A673 (cell line): Measurements from ENCODE around the gene DNAAF5.

Experiments used
- EZH2 ChIP-seq: fragments of 200-600 bp; sonication (generic); IDR thresholded peaks from 2 replicates; pipeline ENCODE4 v1.6.1; 2017; ENCODE audit warnings: borderline replicate concordance, low read depth, mild to moderate bottlenecking, mixed read lengths, antibody characterized with exemption, low read length; ENCODE audit not compliant: poor library complexity, severe bottlenecking
- TF ChIP-seq, protein P1 (sequence below): fragments of 300-800, 200-600 bp; sonication (generic); conservative IDR thresholded peaks from 2 replicates; pipeline ENCODE4 v1.5.1; 2017; ENCODE audit warnings: low read depth, mild to moderate bottlenecking, antibody characterized with exemption, low read length, moderate library complexity, mixed read lengths

DNA sequence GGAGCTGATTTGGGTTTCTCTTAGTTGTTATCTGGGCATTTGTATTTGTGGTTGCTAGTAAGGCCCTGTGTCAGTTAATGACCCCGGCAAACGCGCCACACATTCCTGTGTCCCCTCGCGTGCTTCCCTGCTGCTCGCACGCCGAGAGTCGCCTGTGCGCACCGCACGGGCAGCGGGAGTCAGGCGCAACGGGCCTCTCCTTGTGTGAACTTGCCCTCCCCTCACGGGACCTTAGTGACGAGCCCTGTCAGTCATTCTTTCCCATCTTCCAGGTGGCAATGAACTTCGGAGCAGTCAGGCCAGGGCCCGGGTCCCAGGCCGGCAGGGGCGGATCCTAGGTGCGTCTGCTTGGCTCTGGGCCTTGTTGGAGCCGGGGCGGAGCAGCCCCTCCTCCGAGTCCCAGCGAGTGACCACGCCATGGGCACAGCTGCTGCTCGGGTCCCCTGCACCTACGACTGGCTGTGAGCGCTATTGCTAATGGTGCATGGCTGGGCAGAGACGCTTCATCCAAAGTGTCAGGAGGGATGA lies 13.0 kb downstream of the DNAAF5 start:
- TF ChIP-seq, protein P1, sequence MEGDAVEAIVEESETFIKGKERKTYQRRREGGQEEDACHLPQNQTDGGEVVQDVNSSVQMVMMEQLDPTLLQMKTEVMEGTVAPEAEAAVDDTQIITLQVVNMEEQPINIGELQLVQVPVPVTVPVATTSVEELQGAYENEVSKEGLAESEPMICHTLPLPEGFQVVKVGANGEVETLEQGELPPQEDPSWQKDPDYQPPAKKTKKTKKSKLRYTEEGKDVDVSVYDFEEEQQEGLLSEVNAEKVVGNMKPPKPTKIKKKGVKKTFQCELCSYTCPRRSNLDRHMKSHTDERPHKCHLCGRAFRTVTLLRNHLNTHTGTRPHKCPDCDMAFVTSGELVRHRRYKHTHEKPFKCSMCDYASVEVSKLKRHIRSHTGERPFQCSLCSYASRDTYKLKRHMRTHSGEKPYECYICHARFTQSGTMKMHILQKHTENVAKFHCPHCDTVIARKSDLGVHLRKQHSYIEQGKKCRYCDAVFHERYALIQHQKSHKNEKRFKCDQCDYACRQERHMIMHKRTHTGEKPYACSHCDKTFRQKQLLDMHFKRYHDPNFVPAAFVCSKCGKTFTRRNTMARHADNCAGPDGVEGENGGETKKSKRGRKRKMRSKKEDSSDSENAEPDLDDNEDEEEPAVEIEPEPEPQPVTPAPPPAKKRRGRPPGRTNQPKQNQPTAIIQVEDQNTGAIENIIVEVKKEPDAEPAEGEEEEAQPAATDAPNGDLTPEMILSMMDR = no peak
- TF ChIP-seq EZH2 = no peak
